ENCODE measurements around the gene SLC2A6. TPM values are rescaled to one million over a fixed set of nuclear protein-coding genes. Genes with fewer than 3 reads are reported as not detected.

SLC2A6 gene
- total RNA-seq, 1 experiment from 2014 or later, result 18.7 TPM

DNA sequence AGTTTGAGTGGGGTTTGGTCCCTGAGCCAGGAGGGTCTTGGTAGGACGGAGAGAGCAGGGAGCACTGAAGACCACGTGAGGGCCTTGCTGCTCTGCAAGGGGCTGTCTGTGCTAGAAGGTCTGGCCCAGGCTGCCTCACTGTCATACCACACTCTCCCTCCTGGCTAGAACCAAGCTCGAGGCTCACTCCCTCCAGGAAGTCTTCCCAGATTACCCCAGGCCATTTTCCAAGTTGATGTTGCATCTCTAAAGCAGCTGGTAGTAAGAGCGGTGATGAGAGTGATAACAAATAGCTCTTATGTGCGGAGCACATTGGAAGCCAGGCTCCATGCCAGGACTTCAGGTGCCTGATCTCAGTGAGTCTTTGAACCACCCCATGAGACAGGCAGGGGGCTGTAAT is 39.3 kb upstream of the SLC2A6 start:
- no peak overlapping the region for H4K5ac ChIP-seq (ENCODE audit: insufficient read length, low read depth, low read length)
- no peak overlapping the region for H4K91ac ChIP-seq (ENCODE audit: insufficient read length, low read depth, low read length)
- no peaks in the 10 kb centered on the region for H3K9me3 ChIP-seq (ENCODE audit: control insufficient read depth, low read depth, low read length)
- H3K9me3 Mint-ChIP-seq, result no peaks in the 10 kb centered on the region
- H3K23me2 ChIP-seq (ENCODE audit: insufficient read length, low read depth, low read length, poor library complexity, severe bottlenecking), result no peaks in the 10 kb centered on the region
- no peak overlapping the region for H3K18ac ChIP-seq (ENCODE audit: insufficient read length, low read depth, low read length)
- H3K27me3 ChIP-seq (ENCODE audit: insufficient read depth, low read length), result no peaks in the 10 kb centered on the region
- H3K14ac ChIP-seq (ENCODE audit: insufficient read depth, low read length), result no peak overlapping the region
- H3K4me2 ChIP-seq (ENCODE audit: insufficient read depth, insufficient read length, low read length), result no peak overlapping the region
- no peak overlapping the region for H3K23ac ChIP-seq (ENCODE audit: insufficient read length, low read depth, low read length)
- peak overlapping the region in 1 of 3 experiments; percentile 19; a peak in 1 of 7 replicates for H3K27ac Mint-ChIP-seq
- peaks cover 0 to 6% of the 10 kb centered on the region in 2 experiments; a peak in 1 of 4 replicates for H3K4me1 Mint-ChIP-seq
- H3K4ac ChIP-seq (ENCODE audit: low read depth, low read length), result no peak overlapping the region
- no CpG with 5 or more reads among the region's 5 CpGs for WGBS (ENCODE audit: extremely low coverage, insufficient read length, low lambda C conversion rate)
- no peak overlapping the region for H2BK15ac ChIP-seq (ENCODE audit: low read depth, low read length)
- no peaks in the 10 kb centered on the region for H3K4me1 ChIP-seq (ENCODE audit: insufficient read depth, low read length)
- TF ChIP-seq, protein P1, sequence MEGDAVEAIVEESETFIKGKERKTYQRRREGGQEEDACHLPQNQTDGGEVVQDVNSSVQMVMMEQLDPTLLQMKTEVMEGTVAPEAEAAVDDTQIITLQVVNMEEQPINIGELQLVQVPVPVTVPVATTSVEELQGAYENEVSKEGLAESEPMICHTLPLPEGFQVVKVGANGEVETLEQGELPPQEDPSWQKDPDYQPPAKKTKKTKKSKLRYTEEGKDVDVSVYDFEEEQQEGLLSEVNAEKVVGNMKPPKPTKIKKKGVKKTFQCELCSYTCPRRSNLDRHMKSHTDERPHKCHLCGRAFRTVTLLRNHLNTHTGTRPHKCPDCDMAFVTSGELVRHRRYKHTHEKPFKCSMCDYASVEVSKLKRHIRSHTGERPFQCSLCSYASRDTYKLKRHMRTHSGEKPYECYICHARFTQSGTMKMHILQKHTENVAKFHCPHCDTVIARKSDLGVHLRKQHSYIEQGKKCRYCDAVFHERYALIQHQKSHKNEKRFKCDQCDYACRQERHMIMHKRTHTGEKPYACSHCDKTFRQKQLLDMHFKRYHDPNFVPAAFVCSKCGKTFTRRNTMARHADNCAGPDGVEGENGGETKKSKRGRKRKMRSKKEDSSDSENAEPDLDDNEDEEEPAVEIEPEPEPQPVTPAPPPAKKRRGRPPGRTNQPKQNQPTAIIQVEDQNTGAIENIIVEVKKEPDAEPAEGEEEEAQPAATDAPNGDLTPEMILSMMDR (conservative IDR thresholded peaks at IDR 0.05), result no peak
- H3K79me1 ChIP-seq (ENCODE audit: insufficient read depth, low read depth, low read length, poor library complexity, severe bottlenecking), result no peaks in the 10 kb centered on the region
- no peak overlapping the region for H2BK5ac ChIP-seq (ENCODE audit: insufficient read length, low read length)
- no peak overlapping the region for H2BK20ac ChIP-seq (ENCODE audit: low read depth, low read length, poor library complexity, severe bottlenecking)
- H3K9ac ChIP-seq (ENCODE audit: extremely low read depth, insufficient read length, low read length), result no peak overlapping the region
- no peaks in the 10 kb centered on the region for H4K20me1 ChIP-seq (ENCODE audit: control insufficient read depth, insufficient read depth, insufficient read length)
- H2BK120ac ChIP-seq (ENCODE audit: low read depth, low read length, poor library complexity, severe bottlenecking), result no peak overlapping the region
- H3K27ac ChIP-seq (ENCODE audit: insufficient read length, low read depth, low read length), result no peak overlapping the region
- H3T11ph ChIP-seq (ENCODE audit: low read length), result no peak overlapping the region
- no peak overlapping the region for H2AFZ ChIP-seq (ENCODE audit: low read length)
- no peak overlapping the region for H2AK5ac ChIP-seq (ENCODE audit: insufficient read length, low read length)
- no peak overlapping the region for H3K56ac ChIP-seq (ENCODE audit: insufficient read length, low read depth, low read length)
- no peak for DNase-seq
- H2BK12ac ChIP-seq (ENCODE audit: insufficient read length, low read depth, low read length), result no peak overlapping the region
- H3K36me3 Mint-ChIP-seq (ENCODE audit: insufficient read depth in 1 of 3, low read depth in 3 of 3), result no peaks in the 10 kb centered on the region
- H3K27me3 Mint-ChIP-seq (ENCODE audit: low read depth), result peaks cover 7% of the 10 kb centered on the region
- H3K4me3 Mint-ChIP-seq, result no peak overlapping the region
- no peaks in the 10 kb centered on the region for H3K79me2 ChIP-seq (ENCODE audit: insufficient read depth, low read length)
- no peak overlapping the region for H4K8ac ChIP-seq (replicated peaks; ENCODE audit: insufficient read length, low read depth, low read length)
